ENCODE data around the gene CALN1. TPM values are rescaled to one million over a fixed set of nuclear protein-coding genes. Genes with fewer than 3 reads are reported as not detected.

The CALN1 gene
- total RNA-seq, 2 donors from 2014 or later, result 0.52 to 1.6 TPM

DNA sequence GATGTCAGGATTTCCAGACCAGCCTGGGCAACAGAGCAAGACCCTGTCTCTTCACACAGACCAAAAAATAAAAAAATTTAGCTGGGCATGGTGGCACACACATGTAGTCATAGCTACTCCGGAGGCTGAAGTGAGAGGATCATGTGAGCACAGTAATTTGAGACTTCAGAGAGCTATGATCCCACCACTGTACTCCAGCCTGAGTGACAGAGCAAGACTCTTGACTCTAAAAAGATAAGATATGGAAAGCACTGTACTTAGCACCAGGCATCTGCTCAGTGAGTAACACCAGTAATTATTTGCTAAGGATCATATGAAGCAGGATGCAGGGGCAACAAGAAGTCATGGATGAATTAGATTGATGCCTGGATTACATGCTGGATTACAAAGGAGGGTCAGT lies 128.8 kb downstream of the CALN1 start:
- Histone ChIP-seq H3K9me3 (no peaks in the 10 kb centered on the region), H3K27me3 (no peaks in the 10 kb centered on the region), H3K4me3 (no peak overlapping the region), H3K27ac (no peak overlapping the region), H3K4me1 (no peaks in the 10 kb centered on the region), H3K36me3 (replicated peaks in 1 of 2; ENCODE audit: insufficient read depth in 1 of 2, low read depth in 2 of 2) (no peaks in the 10 kb centered on the region)
- ATAC-seq (no peak), DNase-seq (no peak)
- no peak for TF ChIP-seq POLR2A (IDR thresholded peaks at IDR 0.05)
- TF ChIP-seq, protein P1, sequence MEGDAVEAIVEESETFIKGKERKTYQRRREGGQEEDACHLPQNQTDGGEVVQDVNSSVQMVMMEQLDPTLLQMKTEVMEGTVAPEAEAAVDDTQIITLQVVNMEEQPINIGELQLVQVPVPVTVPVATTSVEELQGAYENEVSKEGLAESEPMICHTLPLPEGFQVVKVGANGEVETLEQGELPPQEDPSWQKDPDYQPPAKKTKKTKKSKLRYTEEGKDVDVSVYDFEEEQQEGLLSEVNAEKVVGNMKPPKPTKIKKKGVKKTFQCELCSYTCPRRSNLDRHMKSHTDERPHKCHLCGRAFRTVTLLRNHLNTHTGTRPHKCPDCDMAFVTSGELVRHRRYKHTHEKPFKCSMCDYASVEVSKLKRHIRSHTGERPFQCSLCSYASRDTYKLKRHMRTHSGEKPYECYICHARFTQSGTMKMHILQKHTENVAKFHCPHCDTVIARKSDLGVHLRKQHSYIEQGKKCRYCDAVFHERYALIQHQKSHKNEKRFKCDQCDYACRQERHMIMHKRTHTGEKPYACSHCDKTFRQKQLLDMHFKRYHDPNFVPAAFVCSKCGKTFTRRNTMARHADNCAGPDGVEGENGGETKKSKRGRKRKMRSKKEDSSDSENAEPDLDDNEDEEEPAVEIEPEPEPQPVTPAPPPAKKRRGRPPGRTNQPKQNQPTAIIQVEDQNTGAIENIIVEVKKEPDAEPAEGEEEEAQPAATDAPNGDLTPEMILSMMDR (IDR thresholded peaks at IDR 0.05), result no peak
- WGBS, 2 donors, result 89 to 94% methylated on average over 1 of the region's 1 CpG
- intact Hi-C loops (cut with DNase I), result no loop called here

DNA sequence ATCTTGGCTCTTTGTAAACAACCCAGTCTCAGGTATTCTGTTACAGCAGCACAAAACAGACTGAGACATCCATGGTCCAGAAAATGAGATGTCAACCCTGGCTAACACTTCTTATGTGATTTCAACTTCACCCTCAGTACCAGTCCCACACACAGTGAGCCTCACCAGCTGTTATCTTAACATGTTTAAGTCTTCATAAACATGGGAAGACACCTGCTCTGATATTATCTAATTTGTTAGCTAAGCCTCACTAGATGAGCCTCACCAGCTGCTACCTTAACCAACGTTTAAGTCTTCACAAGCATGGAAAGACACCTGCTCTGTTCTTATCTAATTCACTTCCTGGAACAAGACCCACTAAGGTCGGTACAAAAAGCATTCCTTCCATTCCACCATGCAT lies 130.8 kb downstream of the CALN1 start:
- no peak for DNase-seq
- TF ChIP-seq POLR2A (IDR thresholded peaks at IDR 0.05), result no peak
- no peaks in the 10 kb centered on the region for H3K36me3 ChIP-seq (replicated peaks in 1 of 2; ENCODE audit: insufficient read depth in 1 of 2, low read depth in 2 of 2)
- WGBS, 2 donors, result 12% methylated on average over 2 of the region's 2 CpGs
- ATAC-seq, result no peak
- H3K27me3 ChIP-seq, result no peaks in the 10 kb centered on the region
- no peaks in the 10 kb centered on the region for H3K4me1 ChIP-seq
- H3K9me3 ChIP-seq, result no peaks in the 10 kb centered on the region
- H3K27ac ChIP-seq, result no peak overlapping the region
- intact Hi-C loops (cut with DNase I), result no loop called here
- H3K4me3 ChIP-seq, result no peak overlapping the region

DNA sequence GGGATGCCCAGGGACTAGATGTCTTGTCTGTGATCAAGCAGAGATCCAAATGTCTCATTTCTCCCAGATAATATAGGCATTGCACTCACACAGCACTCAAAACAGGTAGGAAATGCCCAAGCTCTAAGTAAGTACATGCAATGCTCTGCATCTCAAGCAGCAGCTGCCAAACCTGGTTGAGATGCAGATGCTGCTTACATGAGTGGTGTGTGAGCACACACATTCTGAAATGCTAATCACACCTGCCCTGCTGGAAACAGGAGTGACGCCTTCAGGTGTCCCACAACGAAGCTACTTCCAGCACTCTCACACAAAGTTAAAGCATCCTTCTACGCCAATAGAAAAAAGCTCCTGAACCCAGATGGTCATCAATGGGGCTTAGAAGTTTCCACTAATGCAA lies 132.9 kb downstream of the CALN1 start:
- no peak overlapping the region for H3K27ac ChIP-seq
- no peaks in the 10 kb centered on the region for H3K27me3 ChIP-seq
- no peak for TF ChIP-seq POLR2A (IDR thresholded peaks at IDR 0.05)
- TF ChIP-seq, protein P1 (IDR thresholded peaks at IDR 0.05), result no peak
- DNase-seq (no peak), ATAC-seq (no peak)
- H3K9me3 ChIP-seq, result no peaks in the 10 kb centered on the region
- WGBS, 2 donors, result 49 to 70% methylated on average over 2 to 3 of the region's 3 CpGs
- no peaks in the 10 kb centered on the region for H3K36me3 ChIP-seq (replicated peaks in 1 of 2; ENCODE audit: insufficient read depth in 1 of 2, low read depth in 2 of 2)
- H3K4me3 ChIP-seq, result no peak overlapping the region
- intact Hi-C loops (cut with DNase I), result no loop called here
- no peaks in the 10 kb centered on the region for H3K4me1 ChIP-seq

DNA sequence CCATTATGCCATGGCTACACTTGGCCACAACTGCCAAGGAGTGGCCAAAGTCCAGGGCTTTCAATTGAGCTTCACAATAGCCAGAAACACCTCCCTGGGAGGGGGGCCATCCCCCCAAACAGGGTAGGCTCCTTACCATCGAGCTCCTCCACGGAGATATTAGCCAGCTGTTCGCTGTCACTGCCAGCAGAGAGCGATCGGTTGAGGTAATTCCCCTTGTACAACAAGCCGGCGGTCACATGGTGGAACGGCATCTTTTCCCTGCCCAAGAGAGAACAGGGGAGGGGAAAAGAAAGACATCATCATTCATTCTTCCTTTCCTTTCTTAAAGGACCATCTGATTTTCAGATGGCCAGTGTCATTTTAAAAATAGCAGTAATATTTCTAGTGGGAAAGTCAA lies 133.6 kb downstream of the CALN1 start:
- no peaks in the 10 kb centered on the region for H3K4me1 ChIP-seq
- H3K4me3 ChIP-seq, result no peak overlapping the region
- TF ChIP-seq POLR2A (IDR thresholded peaks at IDR 0.05), result no peak
- TF ChIP-seq, protein P1 (IDR thresholded peaks at IDR 0.05), result no peak
- no peak for ATAC-seq
- H3K36me3 ChIP-seq (replicated peaks in 1 of 2; ENCODE audit: insufficient read depth in 1 of 2, low read depth in 2 of 2), result no peaks in the 10 kb centered on the region
- DNase-seq, result no peak
- intact Hi-C loops (cut with DNase I), result no loop called here
- H3K9me3 ChIP-seq, result no peaks in the 10 kb centered on the region
- WGBS, 2 donors, result 71 to 76% methylated on average over 7 to 8 of the region's 8 CpGs
- H3K27ac ChIP-seq, result no peak overlapping the region
- no peaks in the 10 kb centered on the region for H3K27me3 ChIP-seq

DNA sequence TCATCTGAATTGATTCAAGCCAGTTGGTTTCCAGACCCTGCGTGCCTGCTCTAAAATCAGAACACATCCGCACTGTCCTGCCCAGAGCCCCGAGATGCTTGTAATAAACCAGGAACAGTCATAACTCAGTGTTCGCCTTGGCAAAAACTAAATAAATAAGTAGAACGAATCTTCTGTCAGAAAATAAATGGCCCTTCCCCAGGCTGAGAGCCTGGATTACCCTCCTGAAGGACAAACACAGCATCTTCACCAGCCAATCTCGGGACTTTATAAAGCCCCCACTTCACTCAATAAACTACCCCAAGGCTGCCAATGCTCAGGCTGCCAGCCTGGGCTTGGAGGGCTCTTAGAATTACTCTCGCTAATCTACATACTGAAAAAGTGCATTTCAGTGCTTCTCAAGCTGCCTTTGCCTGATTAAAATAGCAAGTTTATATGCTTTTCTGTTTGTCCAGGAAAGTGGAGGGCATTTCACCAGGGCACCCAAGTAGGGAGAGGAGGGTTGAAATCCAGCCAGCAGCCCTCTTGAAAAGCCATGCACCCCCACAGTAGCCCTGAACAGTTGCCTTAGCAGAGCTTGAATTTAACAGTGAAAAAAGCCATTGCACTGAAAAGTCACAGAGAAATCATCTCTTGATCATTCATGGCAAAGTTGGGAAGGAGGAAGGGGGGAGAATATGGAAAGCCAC lies 136.6 kb downstream of the CALN1 start:
- intact Hi-C loops (cut with DNase I), result no loop called here
- Histone ChIP-seq H3K27me3 (no peaks in the 10 kb centered on the region), H3K4me3 (no peak overlapping the region), H3K27ac (no peak overlapping the region), H3K36me3 (replicated peaks in 1 of 2; ENCODE audit: insufficient read depth in 1 of 2, low read depth in 2 of 2) (no peaks in the 10 kb centered on the region), H3K4me1 (no peaks in the 10 kb centered on the region), H3K9me3 (no peaks in the 10 kb centered on the region)
- ATAC-seq (no peak), DNase-seq (no peak)
- WGBS, 2 donors, result 66 to 82% methylated on average over 7 of the region's 7 CpGs
- TF ChIP-seq, protein P1 (IDR thresholded peaks at IDR 0.05), result no peak
- TF ChIP-seq POLR2A (IDR thresholded peaks at IDR 0.05), result no peak
